ENCODE measurements around the gene TCF12. TPM values are rescaled to one million over a fixed set of nuclear protein-coding genes. Genes with fewer than 3 reads are reported as not detected.
A peak's percentile ranks its signal among the peaks of the same experiment; 100 is the strongest.

TCF12 gene
- total RNA-seq, 1 donor from 2014 or later, result 112 TPM

DNA sequence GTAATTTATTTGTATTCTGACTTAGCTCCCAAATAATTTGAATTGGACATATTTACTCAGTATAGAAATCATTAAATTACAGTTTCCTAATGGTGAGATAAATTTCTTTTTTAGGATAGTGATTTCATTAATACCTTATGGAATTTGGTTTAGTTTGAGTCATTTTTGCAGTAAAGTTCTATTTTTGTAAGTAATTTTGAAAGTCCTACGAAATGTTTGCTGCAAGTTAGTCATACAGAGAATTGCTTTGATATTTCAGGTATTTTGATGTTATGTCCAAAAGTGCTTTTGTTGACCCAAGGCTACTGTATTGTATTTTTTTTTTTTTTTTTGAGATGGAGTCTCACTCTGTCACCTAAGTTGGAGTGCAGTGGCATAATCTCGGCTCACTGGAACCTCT is 41.7 kb downstream of the TCF12 start:
- H3K9ac ChIP-seq (ENCODE audit: low read length), result no peak overlapping the region
- H3K4me1 Mint-ChIP-seq (ENCODE audit: low read depth, unreplicated experiment), result peaks cover 49% of the 10 kb centered on the region
- TF ChIP-seq EZH2 (IDR thresholded peaks at IDR 0.05; ENCODE audit: insufficient read depth, low read length), result no peak
- TF ChIP-seq, protein P1, sequence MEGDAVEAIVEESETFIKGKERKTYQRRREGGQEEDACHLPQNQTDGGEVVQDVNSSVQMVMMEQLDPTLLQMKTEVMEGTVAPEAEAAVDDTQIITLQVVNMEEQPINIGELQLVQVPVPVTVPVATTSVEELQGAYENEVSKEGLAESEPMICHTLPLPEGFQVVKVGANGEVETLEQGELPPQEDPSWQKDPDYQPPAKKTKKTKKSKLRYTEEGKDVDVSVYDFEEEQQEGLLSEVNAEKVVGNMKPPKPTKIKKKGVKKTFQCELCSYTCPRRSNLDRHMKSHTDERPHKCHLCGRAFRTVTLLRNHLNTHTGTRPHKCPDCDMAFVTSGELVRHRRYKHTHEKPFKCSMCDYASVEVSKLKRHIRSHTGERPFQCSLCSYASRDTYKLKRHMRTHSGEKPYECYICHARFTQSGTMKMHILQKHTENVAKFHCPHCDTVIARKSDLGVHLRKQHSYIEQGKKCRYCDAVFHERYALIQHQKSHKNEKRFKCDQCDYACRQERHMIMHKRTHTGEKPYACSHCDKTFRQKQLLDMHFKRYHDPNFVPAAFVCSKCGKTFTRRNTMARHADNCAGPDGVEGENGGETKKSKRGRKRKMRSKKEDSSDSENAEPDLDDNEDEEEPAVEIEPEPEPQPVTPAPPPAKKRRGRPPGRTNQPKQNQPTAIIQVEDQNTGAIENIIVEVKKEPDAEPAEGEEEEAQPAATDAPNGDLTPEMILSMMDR (IDR thresholded peaks at IDR 0.05; ENCODE audit: insufficient read depth, low read depth, low read length), result no peak
- peaks cover 4% of the 10 kb centered on the region for H3K36me3 Mint-ChIP-seq (ENCODE audit: low read depth, unreplicated experiment)
- H3K27ac Mint-ChIP-seq (ENCODE audit: unreplicated experiment), result no peak overlapping the region
- H3K27me3 Mint-ChIP-seq (ENCODE audit: low read depth, unreplicated experiment), result no peaks in the 10 kb centered on the region
- DNase-seq (ENCODE audit: low read depth) (no peak), FAIRE-seq (no peak)
- no peak overlapping the region for H2AFZ ChIP-seq (ENCODE audit: low read depth, low read length)
- peaks cover 2% of the 10 kb centered on the region for H3K9me3 Mint-ChIP-seq (ENCODE audit: unreplicated experiment)
- no peak overlapping the region for H3K4me3 ChIP-seq (ENCODE audit: insufficient read depth, low read depth, low read length)
- no peaks in the 10 kb centered on the region for H3K36me3 ChIP-seq (ENCODE audit: insufficient read depth, low read length)
- H3K4me2 ChIP-seq (ENCODE audit: low read length), result no peak overlapping the region
- no peaks in the 10 kb centered on the region for H3K27me3 ChIP-seq (ENCODE audit: insufficient read depth, low read length)
- no peak overlapping the region for H3K27ac ChIP-seq (ENCODE audit: low read depth, low read length)
- H3K4me3 Mint-ChIP-seq (ENCODE audit: unreplicated experiment), result no peak overlapping the region
- H4K20me1 ChIP-seq (ENCODE audit: insufficient read depth, low read length), result peaks cover 87% of the 10 kb centered on the region
- peaks cover 98% of the 10 kb centered on the region for H3K79me2 ChIP-seq (ENCODE audit: insufficient read depth, low read length)
- peaks cover 12% of the 10 kb centered on the region for H3K4me1 ChIP-seq (ENCODE audit: insufficient read depth, low read length)
- no peaks in the 10 kb centered on the region for H3K9me3 ChIP-seq (ENCODE audit: insufficient read depth, low read depth, low read length)

DNA sequence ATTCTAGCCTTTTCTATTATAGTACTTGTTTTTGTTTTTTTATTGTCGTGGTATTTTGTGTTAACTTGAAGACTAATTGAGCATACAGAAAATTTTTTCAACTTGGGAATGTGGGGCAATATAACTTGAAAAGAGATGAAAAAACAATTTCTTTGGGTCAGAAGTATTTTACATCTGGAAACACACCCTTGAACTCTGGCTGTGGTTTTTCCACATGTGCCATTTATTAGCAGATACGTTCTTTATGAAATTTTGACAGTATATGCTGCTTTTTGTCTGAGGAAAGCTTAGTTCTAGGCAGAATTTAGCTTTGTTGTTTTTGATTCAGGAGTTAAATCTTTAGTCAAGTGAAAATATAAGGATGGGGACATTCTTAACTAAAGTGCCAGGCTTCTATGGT is 44.7 kb downstream of the TCF12 start:
- Histone ChIP-seq H3K9ac (ENCODE audit: low read length) (no peak overlapping the region), H3K4me3 (ENCODE audit: insufficient read depth, low read depth, low read length) (no peak overlapping the region), H3K79me2 (ENCODE audit: insufficient read depth, low read length) (peaks cover 98% of the 10 kb centered on the region), H3K36me3 (ENCODE audit: insufficient read depth, low read length) (no peaks in the 10 kb centered on the region), H3K9me3 (ENCODE audit: insufficient read depth, low read depth, low read length) (no peaks in the 10 kb centered on the region), H3K4me1 (ENCODE audit: insufficient read depth, low read length) (peaks cover 8% of the 10 kb centered on the region), H3K27ac (ENCODE audit: low read depth, low read length) (no peak overlapping the region), H2AFZ (ENCODE audit: low read depth, low read length) (no peak overlapping the region), H4K20me1 (ENCODE audit: insufficient read depth, low read length) (peaks cover 90% of the 10 kb centered on the region), H3K27me3 (ENCODE audit: insufficient read depth, low read length) (no peaks in the 10 kb centered on the region), H3K4me2 (ENCODE audit: low read length) (no peak overlapping the region)
- Mint-ChIP-seq H3K36me3 (ENCODE audit: low read depth, unreplicated experiment) (no peaks in the 10 kb centered on the region), H3K27me3 (ENCODE audit: low read depth, unreplicated experiment) (no peaks in the 10 kb centered on the region), H3K9me3 (ENCODE audit: unreplicated experiment) (no peaks in the 10 kb centered on the region), H3K27ac (ENCODE audit: unreplicated experiment) (peak overlapping the region; percentile 19), H3K4me3 (ENCODE audit: unreplicated experiment) (no peak overlapping the region), H3K4me1 (ENCODE audit: low read depth, unreplicated experiment) (peaks cover 49% of the 10 kb centered on the region)
- TF ChIP-seq, protein P1 (IDR thresholded peaks at IDR 0.05; ENCODE audit: insufficient read depth, low read depth, low read length), result no peak
- no peak for TF ChIP-seq EZH2 (IDR thresholded peaks at IDR 0.05; ENCODE audit: insufficient read depth, low read length)
- DNase-seq (ENCODE audit: low read depth), result no peak
- no peak for FAIRE-seq

GRCh38 chr15:56963710-56964109 is 45.3 kb downstream of the TCF12 start:
- H3K36me3 ChIP-seq (ENCODE audit: insufficient read depth, low read length), result no peaks in the 10 kb centered on the region
- peaks cover 5% of the 10 kb centered on the region for H3K4me1 ChIP-seq (ENCODE audit: insufficient read depth, low read length)
- Mint-ChIP-seq H3K36me3 (ENCODE audit: low read depth, unreplicated experiment) (no peaks in the 10 kb centered on the region), H3K4me3 (ENCODE audit: unreplicated experiment) (no peak overlapping the region), H3K27ac (ENCODE audit: unreplicated experiment) (peak overlapping the region; percentile 35), H3K9me3 (ENCODE audit: unreplicated experiment) (no peaks in the 10 kb centered on the region), H3K27me3 (ENCODE audit: low read depth, unreplicated experiment) (no peaks in the 10 kb centered on the region), H3K4me1 (ENCODE audit: low read depth, unreplicated experiment) (peaks cover 45% of the 10 kb centered on the region)
- no peak overlapping the region for H3K9ac ChIP-seq (ENCODE audit: low read length)
- no peak overlapping the region for H3K27ac ChIP-seq (ENCODE audit: low read depth, low read length)
- H3K79me2 ChIP-seq (ENCODE audit: insufficient read depth, low read length), result peaks cover 98% of the 10 kb centered on the region
- H2AFZ ChIP-seq (ENCODE audit: low read depth, low read length), result no peak overlapping the region
- H3K4me3 ChIP-seq (ENCODE audit: insufficient read depth, low read depth, low read length), result no peak overlapping the region
- peaks cover 90% of the 10 kb centered on the region for H4K20me1 ChIP-seq (ENCODE audit: insufficient read depth, low read length)
- no peaks in the 10 kb centered on the region for H3K9me3 ChIP-seq (ENCODE audit: insufficient read depth, low read depth, low read length)
- no peak overlapping the region for H3K4me2 ChIP-seq (ENCODE audit: low read length)
- FAIRE-seq (no peak), DNase-seq (ENCODE audit: low read depth) (no peak)
- TF ChIP-seq, protein P1 (IDR thresholded peaks at IDR 0.05; ENCODE audit: insufficient read depth, low read depth, low read length), result no peak
- no peak for TF ChIP-seq EZH2 (IDR thresholded peaks at IDR 0.05; ENCODE audit: insufficient read depth, low read length)
- no peaks in the 10 kb centered on the region for H3K27me3 ChIP-seq (ENCODE audit: insufficient read depth, low read length)
